ENCODE measurements around the gene ACTR3C.
A peak's percentile ranks its signal among the peaks of the same experiment; 100 is the strongest.

ACTR3C gene

DNA sequence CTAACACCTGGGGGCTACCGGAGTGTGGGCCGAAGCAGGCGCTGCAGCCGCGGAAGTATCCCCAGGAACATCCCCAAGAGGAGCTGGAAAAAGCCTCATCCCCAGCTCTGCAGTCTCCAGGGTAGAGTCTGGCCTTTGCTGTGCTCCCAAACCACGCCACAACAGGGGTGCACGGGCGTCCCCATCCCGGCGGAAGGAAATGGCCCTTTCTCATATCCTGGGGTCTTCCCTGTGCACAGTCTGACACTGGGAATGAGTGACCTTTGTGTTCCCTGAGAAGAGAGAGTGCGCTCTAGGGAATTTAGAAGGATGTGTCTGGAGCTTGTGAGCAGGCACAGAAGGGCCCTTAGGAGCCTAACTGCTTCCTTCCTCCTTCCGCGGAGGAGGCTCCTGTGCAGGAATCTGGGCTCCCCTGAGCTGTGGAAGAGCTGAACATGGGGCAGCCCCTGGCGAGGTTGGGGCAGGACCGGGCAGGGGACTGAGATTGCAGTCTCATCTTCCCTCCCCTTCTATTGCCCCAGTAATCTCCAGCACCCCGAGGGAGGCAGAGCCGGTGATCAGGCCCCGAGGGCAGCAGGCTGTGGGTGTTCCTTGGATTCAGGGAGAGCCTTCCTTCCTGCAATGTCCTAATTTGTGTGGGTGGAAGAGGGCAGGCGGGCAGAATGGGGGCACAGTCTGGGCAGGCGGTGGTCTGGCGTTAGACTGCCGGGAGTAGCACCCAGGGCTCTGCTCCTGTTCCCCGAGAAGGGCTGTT, 46.6 kb upstream of the ACTR3C start:
- Mint-ChIP-seq H3K4me3 (peak overlapping the region; percentile 97 to 99 (median 99)), H3K9me3 (no peaks in the 10 kb centered on the region), H3K4me1 (peaks cover 60% of the 10 kb centered on the region), H3K36me3 (ENCODE audit: low read depth) (peaks cover 28% of the 10 kb centered on the region), H3K27me3 (ENCODE audit: low read depth) (no peaks in the 10 kb centered on the region), H3K27ac (peak overlapping the region; percentile 96 to 99 (median 99))
- TF ChIP-seq, protein P1, sequence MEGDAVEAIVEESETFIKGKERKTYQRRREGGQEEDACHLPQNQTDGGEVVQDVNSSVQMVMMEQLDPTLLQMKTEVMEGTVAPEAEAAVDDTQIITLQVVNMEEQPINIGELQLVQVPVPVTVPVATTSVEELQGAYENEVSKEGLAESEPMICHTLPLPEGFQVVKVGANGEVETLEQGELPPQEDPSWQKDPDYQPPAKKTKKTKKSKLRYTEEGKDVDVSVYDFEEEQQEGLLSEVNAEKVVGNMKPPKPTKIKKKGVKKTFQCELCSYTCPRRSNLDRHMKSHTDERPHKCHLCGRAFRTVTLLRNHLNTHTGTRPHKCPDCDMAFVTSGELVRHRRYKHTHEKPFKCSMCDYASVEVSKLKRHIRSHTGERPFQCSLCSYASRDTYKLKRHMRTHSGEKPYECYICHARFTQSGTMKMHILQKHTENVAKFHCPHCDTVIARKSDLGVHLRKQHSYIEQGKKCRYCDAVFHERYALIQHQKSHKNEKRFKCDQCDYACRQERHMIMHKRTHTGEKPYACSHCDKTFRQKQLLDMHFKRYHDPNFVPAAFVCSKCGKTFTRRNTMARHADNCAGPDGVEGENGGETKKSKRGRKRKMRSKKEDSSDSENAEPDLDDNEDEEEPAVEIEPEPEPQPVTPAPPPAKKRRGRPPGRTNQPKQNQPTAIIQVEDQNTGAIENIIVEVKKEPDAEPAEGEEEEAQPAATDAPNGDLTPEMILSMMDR (IDR thresholded peaks at IDR 0.05; ENCODE audit: unreplicated experiment in 3 of 3): no peak

DNA sequence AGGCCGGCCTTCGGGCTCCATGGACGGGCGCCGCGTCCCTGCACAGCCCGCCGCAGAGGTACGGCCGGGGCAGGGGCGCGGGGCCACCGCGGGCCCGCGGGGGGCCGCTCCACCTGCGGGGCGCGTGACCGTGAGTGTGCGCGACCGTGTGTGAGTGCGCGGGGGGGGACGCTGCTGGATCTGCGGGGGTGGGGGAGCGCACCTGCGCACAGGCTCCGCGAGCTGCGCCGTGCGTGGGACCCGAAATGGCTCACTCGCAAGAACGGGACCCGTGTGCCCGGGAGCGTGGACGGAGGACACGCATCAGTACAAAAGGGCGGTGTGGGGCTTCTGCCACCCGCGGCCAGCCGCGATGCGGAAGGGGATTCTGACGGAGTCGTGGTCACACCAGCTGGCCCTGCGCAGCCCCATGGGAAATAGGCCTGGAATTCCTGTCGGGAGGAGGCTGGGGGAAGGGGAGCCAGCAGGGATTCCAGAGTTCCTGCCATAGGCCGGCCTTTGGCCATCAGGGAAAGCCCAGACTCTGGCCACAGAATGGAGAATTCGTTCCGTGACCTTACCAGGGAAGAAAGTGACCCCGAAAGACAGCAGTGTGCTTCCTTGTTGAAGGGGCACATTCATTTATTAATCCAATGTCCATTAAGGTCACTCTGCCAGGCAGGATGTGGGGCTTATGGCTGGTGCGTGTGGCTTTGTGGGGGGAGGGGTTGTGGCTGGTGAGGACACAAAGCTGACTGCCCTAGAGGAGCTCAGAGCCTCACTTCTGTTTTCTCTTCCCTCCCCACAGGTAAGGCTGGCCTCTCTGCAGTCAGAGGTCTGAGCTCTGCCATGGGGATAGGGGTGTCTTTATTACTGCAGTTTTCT, 45.8 kb upstream of the ACTR3C start:
- Mint-ChIP-seq H3K27me3 (ENCODE audit: low read depth) (no peaks in the 10 kb centered on the region), H3K4me3 (peak overlapping the region; percentile 97 to 99 (median 99)), H3K4me1 (peaks cover 57% of the 10 kb centered on the region), H3K36me3 (ENCODE audit: low read depth) (peaks cover 23% of the 10 kb centered on the region), H3K9me3 (no peaks in the 10 kb centered on the region), H3K27ac (peak overlapping the region; percentile 96 to 99 (median 99))
- TF ChIP-seq, protein P1 (IDR thresholded peaks at IDR 0.05; ENCODE audit: unreplicated experiment in 3 of 3): no peak

DNA sequence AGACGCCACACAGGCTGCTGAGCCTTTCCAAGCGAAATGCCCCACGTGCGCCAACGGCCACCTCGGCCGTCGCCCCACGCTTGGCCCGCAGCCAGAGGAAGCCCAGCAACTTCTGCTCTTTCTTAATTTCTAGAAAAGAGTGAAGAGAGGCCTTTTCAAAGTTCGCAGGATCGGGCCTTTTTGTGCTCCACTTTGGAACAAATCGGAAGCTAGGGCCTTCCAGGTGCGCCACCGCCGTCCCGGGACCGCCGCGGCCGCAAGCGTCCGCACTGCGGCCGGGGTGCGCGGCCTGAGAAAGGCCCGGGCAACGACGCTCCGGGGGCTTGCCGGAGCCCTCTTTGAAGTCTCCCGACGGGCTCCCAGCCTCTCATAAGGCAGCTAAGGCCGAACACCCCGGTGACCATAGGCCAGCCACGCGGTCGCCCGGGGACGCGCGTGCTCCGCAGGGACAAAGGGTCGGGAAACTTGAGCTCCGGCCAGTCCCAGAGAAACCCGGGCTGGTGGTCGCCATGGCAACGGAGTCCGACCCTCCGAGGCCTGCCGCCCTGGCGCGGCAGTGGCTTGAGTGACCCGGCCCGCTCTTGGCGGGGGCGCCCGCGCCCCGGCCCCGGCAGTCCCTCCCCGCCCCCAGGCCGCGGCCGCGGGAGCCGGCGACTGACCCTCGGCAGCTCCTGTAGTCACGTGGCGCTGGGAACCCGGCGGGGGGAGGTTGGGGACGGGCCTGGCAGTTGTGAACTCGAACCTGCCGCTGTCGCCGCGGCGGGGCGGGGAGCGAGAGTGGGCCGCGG, 44.9 kb upstream of the ACTR3C start, which contains the start of gene REPIN1:
Gene REPIN1 (plus strand): TSS at position 727 of the 788 bp plus-strand sequence. CDS start 890 bp downstream, outside the sequence.
- Mint-ChIP-seq H3K27ac (peak within 1 kb of the TSS; percentile 96 to 99 (median 99)), H3K36me3 (ENCODE audit: low read depth) (peaks cover 15% of the 10 kb centered on the region), H3K27me3 (ENCODE audit: low read depth) (no peaks in the 10 kb centered on the region), H3K4me3 (peak within 1 kb of the TSS; percentile 97 to 99 (median 99)), H3K4me1 (peaks cover 58% of the 10 kb centered on the region), H3K9me3 (no peaks in the 10 kb centered on the region)
- TF ChIP-seq, protein P1 (IDR thresholded peaks at IDR 0.05; ENCODE audit: unreplicated experiment in 3 of 3): no peak

DNA sequence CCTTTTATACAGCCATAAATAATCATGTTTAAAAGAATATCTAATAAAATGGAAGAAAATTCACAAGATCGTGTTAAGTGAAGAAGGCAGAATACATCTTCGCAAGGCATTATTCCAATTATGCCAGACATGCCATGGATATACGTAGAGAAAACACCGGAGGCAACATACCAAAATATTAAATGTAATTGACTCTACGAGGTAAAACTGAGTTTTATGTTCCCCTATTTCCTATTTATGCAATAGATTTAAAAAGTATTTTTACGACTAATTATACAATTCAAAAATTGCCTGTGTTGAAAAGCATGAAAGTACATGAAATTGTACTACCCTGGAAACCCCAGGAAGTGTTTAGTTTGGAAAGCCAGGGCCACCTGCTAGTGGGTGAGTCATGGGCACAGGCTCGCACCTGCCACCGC, 44.3 kb upstream of the ACTR3C start:
- H3K27ac Mint-ChIP-seq: peak overlapping the region; percentile 93 to 99 (median 99)
- H3K4me1 Mint-ChIP-seq: peaks cover 58% of the 10 kb centered on the region
- H3K4me3 Mint-ChIP-seq: peak overlapping the region; percentile 86 to 94 (median 92)
- H3K27me3 Mint-ChIP-seq (ENCODE audit: low read depth): no peaks in the 10 kb centered on the region
- TF ChIP-seq, protein P1 (IDR thresholded peaks at IDR 0.05; ENCODE audit: unreplicated experiment in 3 of 3): no peak
- H3K9me3 Mint-ChIP-seq: no peaks in the 10 kb centered on the region
- H3K36me3 Mint-ChIP-seq (ENCODE audit: low read depth): peaks cover 9% of the 10 kb centered on the region

DNA sequence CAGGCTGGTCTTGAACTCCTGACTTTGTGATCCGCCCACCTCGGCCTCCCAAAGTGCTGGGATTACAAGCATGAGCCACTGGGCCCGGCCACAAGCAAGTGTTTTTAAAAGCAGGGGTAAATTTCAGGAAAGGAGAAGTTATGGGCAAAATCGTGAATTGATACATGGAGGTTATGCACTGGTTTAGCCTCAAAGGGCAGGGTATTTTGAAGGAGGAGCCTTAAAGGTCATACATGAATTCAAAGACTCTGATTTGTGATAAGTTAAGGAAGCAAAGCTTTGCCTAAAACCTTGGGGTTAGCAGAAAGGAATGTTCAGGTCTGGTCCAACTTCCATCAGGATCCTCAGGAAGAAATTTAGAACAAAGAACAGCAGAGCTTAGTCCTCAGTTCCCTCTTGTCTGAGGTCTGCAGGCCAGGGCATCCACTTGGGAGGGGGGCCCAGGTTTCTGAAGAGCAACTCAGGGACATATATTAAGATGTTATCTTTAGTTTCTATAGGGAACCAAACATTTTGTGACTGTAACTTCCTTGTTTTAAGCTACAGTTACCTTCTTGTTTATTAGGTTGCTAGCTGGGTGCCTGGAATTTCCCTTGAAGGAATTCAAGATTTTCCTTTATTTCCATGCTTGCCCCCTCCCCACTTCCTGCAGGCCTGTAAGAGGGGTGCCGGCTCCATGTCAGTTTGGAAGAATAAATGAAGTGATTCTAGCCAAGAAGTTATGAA, 42.5 kb upstream of the ACTR3C start:
- Mint-ChIP-seq H3K4me3 (peak overlapping the region; percentile 67 to 83 (median 80)), H3K27me3 (ENCODE audit: low read depth) (no peaks in the 10 kb centered on the region), H3K9me3 (no peaks in the 10 kb centered on the region), H3K27ac (peak overlapping the region; percentile 83 to 93 (median 86)), H3K4me1 (peaks cover 71% of the 10 kb centered on the region), H3K36me3 (ENCODE audit: low read depth) (peaks cover 4% of the 10 kb centered on the region)
- TF ChIP-seq, protein P1 (IDR thresholded peaks at IDR 0.05; ENCODE audit: unreplicated experiment in 3 of 3): no peak
